Measurements from ENCODE around the gene FAM124A.

FAM124A gene

DNA sequence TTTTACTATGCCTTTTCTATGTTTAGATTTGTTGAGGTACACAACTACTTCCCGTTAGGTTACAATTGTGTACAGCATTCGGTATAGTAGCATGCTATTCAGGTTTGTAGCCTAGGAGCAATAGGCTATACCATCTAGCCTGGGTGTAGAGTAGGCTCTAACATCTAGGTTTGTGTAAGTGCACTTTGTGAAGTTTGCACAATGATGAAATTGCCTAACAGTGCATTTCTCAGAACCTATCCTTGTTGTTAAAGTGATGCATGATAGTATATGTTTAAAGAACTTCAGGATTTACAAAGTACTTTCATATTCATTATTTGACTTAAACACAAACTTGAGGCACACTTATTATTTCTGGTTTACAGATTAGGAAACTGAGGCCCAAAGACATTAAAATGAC is 105.8 kb downstream of the FAM124A start:
- TF ChIP-seq, protein P1, sequence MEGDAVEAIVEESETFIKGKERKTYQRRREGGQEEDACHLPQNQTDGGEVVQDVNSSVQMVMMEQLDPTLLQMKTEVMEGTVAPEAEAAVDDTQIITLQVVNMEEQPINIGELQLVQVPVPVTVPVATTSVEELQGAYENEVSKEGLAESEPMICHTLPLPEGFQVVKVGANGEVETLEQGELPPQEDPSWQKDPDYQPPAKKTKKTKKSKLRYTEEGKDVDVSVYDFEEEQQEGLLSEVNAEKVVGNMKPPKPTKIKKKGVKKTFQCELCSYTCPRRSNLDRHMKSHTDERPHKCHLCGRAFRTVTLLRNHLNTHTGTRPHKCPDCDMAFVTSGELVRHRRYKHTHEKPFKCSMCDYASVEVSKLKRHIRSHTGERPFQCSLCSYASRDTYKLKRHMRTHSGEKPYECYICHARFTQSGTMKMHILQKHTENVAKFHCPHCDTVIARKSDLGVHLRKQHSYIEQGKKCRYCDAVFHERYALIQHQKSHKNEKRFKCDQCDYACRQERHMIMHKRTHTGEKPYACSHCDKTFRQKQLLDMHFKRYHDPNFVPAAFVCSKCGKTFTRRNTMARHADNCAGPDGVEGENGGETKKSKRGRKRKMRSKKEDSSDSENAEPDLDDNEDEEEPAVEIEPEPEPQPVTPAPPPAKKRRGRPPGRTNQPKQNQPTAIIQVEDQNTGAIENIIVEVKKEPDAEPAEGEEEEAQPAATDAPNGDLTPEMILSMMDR (IDR thresholded peaks at IDR 0.05; ENCODE audit: control extremely low read depth, extremely low read depth, low read depth, missing control alignments), result no peak
- ChIA-PET CTCF (no interaction called here), POLR2A (no interaction called here)
- DNase-seq (ENCODE audit: extremely low spot score), result no peak

DNA sequence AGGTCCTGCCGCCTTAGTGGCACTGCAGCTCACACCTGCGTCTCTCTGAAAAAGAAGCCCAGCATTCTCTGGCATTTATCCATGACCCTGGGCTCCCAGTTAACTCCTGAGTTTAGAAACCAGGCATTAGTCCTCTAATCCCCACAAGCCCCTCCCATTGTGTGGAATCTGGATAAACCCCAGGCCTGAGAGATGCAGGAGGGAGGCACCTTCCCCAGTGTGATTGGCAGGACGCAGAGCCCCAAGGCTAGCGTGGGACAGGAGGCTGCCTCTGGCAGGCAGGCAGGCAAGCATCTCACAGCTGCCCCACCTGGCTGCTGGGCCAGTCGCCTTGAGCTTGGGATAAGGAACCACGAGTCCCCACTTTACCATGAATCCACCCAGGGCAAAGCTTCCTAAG is 106.3 kb downstream of the FAM124A start:
- ChIA-PET CTCF (interaction anchor here (1.1 to 2.1 kb wide), 2 partner anchors 9 to 203 kb away, joined by 3 to 7 read pairs; no protein-coding TSS in a partner anchor), POLR2A (no interaction called here)
- TF ChIP-seq, protein P1 (IDR thresholded peaks at IDR 0.05; ENCODE audit: control extremely low read depth, extremely low read depth, low read depth, missing control alignments), result no peak
- no peak for DNase-seq (ENCODE audit: extremely low spot score)

DNA sequence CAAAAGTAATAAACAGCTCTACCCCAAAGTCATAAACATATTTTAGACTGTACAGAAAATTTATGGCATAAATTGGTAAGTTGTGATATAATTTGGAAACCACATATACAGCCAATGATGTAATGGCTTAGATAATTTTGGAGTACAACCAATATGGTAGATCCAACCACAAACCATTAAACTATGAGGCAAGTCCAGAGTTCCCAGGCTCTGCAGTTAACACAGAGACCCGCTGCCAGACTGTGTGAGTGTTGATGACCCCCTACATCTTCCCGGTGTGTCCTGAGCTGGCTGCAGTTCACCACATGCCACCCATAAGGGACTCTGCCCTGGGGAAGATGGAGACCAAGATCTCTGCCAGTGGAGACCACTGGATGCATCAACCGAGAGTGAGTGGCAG is 107.4 kb downstream of the FAM124A start:
- TF ChIP-seq, protein P1 (IDR thresholded peaks at IDR 0.05; ENCODE audit: control extremely low read depth, extremely low read depth, low read depth, missing control alignments), result no peak
- ChIA-PET CTCF (interaction anchor here (0.9 to 4.0 kb wide), 5 partner anchors 11 to 471 kb away, joined by 3 to 17 read pairs (median 4); no protein-coding TSS in a partner anchor), POLR2A (no interaction called here)
- DNase-seq (ENCODE audit: extremely low spot score), result no peak

DNA sequence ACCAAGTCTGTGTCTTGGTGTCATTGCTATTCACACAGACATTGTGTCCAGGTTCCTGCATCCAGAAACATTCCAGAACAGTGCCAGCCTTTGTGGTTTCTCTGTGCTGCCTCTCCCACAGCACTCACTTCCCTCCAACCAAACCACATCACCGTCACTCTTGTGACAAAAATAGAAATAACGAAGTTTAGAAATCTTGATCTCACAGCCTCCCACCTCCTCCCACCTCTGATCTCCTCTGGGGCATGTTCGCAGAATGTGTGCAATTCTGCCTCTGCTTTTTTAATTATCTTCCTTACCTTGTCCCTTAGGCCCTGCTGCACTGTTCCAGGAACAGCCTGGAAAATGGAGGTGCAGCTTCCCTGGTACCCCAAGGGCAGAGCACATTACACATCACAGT is 108.6 kb downstream of the FAM124A start:
- ChIA-PET CTCF (interaction anchor here (1.4 to 4.0 kb wide), 7 partner anchors 10 to 206 kb away, joined by 3 to 17 read pairs (median 7); no protein-coding TSS in a partner anchor), POLR2A (interaction anchor here (0.7 kb wide), 1 partner anchor 208 kb away, joined by 5 read pairs; no protein-coding TSS in a partner anchor)
- TF ChIP-seq, protein P1 (IDR thresholded peaks at IDR 0.05; ENCODE audit: control extremely low read depth, extremely low read depth, low read depth, missing control alignments), result no peak
- peak; percentile 41 for DNase-seq (ENCODE audit: extremely low spot score)

DNA sequence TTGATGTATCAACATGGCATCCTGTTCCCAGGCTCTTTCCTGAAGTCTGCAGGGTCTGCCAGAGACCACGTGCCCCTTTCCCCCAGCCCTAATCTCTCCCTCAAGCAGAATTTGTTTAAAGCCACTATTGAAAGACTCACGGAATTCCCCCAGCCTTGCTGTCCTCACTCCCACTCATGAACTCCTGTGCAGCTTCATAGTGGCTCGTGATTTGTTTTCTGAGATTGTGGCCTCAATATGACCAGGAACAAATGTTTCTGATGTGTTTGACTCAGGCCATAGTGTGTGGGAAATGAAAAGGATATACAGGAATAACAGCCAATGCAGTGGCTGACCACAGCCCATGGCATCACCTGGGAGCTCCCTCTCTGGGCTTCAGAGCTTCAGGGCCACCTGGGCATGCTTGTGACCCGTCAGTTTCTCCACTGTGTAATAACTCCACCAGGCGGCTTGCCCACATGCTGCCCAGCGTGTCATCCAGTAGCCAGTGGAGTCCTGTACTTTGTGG is 109.2 kb downstream of the FAM124A start:
- DNase-seq (ENCODE audit: extremely low spot score), result peak; percentile 56
- CTCF ChIA-PET, result interaction anchor here (1.0 to 4.0 kb wide), 7 partner anchors 9 to 206 kb away, joined by 3 to 17 read pairs (median 4); no protein-coding TSS in a partner anchor
- TF ChIP-seq, protein P1 (IDR thresholded peaks at IDR 0.05; ENCODE audit: control extremely low read depth, extremely low read depth, low read depth, missing control alignments), result no peak
- POLR2A ChIA-PET, result interaction anchor here (0.7 kb wide), 1 partner anchor 207 kb away, joined by 5 read pairs; no protein-coding TSS in a partner anchor

DNA sequence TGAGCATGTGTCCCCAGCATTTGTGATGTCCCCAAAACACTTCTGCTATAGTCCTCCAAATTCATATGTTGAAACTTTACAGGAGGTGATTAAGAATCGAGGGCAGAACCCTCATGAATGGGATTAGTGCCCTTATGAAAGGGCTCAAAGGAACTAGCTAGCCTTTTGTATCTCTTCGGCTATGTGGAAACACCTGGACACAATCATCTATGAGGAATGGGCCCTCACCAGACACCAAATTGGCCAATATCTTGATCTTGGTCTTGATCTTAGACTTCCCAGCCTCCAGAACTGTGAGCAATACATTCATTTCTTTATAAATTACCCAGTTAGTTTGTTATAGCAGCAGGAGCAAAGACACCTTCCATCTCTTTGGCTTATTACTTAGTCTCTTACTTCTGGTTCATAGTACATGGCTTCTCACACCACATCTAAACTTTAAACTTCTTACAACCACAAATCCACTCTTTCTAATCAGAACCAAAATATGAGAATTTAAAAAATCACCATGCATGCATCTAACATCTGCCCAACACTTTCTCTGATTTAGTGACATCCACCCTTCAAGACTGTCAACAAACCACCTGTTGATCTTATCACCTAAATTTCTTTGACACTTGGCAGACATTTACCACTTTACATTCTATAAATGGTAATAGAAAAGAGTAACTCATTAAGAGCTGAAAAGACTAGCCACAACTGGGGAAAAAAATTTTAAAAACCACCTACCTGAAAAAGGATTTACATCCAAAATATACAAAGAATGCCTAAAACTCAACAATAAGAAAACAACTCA is 110.6 kb downstream of the FAM124A start:
- no peak for DNase-seq (ENCODE audit: extremely low spot score)
- TF ChIP-seq, protein P1 (IDR thresholded peaks at IDR 0.05; ENCODE audit: control extremely low read depth, extremely low read depth, low read depth, missing control alignments), result no peak
- POLR2A ChIA-PET, result no interaction called here
- CTCF ChIA-PET, result interaction anchor here (1.9 to 4.0 kb wide), 2 partner anchors 12 to 46 kb away, joined by 8 to 17 read pairs; no protein-coding TSS in a partner anchor
